B cell (primary cell): ENCODE measurements around the gene ITGA6.

Experiments
- CTCF ChIP-seq: fragments of 200-600 bp; IDR thresholded peaks from one replicate; pipeline ENCODE4 v1.8.0; 2022; ENCODE audit warnings: antibody characterized with exemption, mild to moderate bottlenecking
- EZH2 ChIP-seq: IDR thresholded peaks from 2 replicates; pipeline ENCODE4 v1.6.1; 2012; ENCODE audit warnings: borderline replicate concordance, low read depth, mild to moderate bottlenecking, moderate library complexity, low read length; ENCODE audit not compliant: insufficient read depth, poor library complexity, severe bottlenecking

- TF ChIP-seq CTCF (no peak), EZH2 (no peak)
These were observed 12.1 kb upstream of the ITGA6 start for GRCh38 chr2:172415157-172415864.
